ENCODE results near the gene ARID1B.
"Not testable (repeated sequence)": the region's sequence is repeated elsewhere in the genome, so short reads cannot be mapped to it uniquely, and the experiment has no call there.

The ARID1B gene

GRCh38 chr6:156971153-156971885 lies 194.1 kb downstream of the ARID1B start:
- DNase-seq, result no peak

GRCh38 chr6:156972145-156972544 lies 195.0 kb downstream of the ARID1B start:
- DNase-seq, result no peak

- DNase-seq, result no peak
These were observed 197.7 kb downstream of the ARID1B start for GRCh38 chr6:156974830-156975261.

GRCh38 chr6:156975414-156975813 lies 198.2 kb downstream of the ARID1B start:
- no peak for DNase-seq

GRCh38 chr6:156976216-156977127 lies 199.3 kb downstream of the ARID1B start:
- no peak for DNase-seq

- no peak for DNase-seq
These were observed 200.5 kb downstream of the ARID1B start for GRCh38 chr6:156977527-156978291.

- DNase-seq, result no peak
These were observed 201.8 kb downstream of the ARID1B start for GRCh38 chr6:156978948-156979347.

GRCh38 chr6:156980515-156980914 lies 203.3 kb downstream of the ARID1B start:
- peak; percentile 79 for DNase-seq

GRCh38 chr6:156980948-156981347 lies 203.8 kb downstream of the ARID1B start:
- no peak for DNase-seq

- no peak for DNase-seq
These were observed 205.0 kb downstream of the ARID1B start for GRCh38 chr6:156982168-156982567.

- not testable (repeated sequence) for DNase-seq
These were observed 205.7 kb downstream of the ARID1B start for GRCh38 chr6:156982864-156983263.

- no peak for DNase-seq
These were observed 207.1 kb downstream of the ARID1B start for GRCh38 chr6:156984178-156984738.

GRCh38 chr6:156985309-156985708 lies 208.1 kb downstream of the ARID1B start:
- no peak for DNase-seq

GRCh38 chr6:156988276-156989158 lies 211.3 kb downstream of the ARID1B start:
- DNase-seq, result no peak

GRCh38 chr6:156989159-156989806 lies 212.1 kb downstream of the ARID1B start:
- DNase-seq, result no peak

- DNase-seq, result no peak
These were observed 215.0 kb downstream of the ARID1B start for GRCh38 chr6:156992020-156992804.

GRCh38 chr6:156993713-156994112 lies 216.5 kb downstream of the ARID1B start:
- no peak for DNase-seq

- no peak for DNase-seq
These were observed 217.3 kb downstream of the ARID1B start for GRCh38 chr6:156994215-156995076.

GRCh38 chr6:156995502-156995901 lies 218.3 kb downstream of the ARID1B start:
- no peak for DNase-seq
